Activated naive CD4-positive, alpha-beta T cell treated with anti-CD3 and anti-CD28 coated beads, Interleukin-2, amount 50 U/mL, for 72 hours (primary cell): ENCODE measurements around the gene TTLL3. TPM values are rescaled to one million over a fixed set of nuclear protein-coding genes. Genes with fewer than 3 reads are reported as not detected.
"Not testable (repeated sequence)": the region's sequence is repeated elsewhere in the genome, so short reads cannot be mapped to it uniquely, and the experiment has no call there.

Experiments used
- ATAC-seq, 2 donors: fragments of 150-1000 bp; cut with Tn5 transposase; 2 replicates each; pipeline ENCODE4 v1.10.0; 2021; ENCODE audit warnings: mild to moderate bottlenecking in 2 of 2, moderate library complexity in 2 of 2
- DNase-seq, 2 donors: peaks; one replicate each; pipeline ENCODE4 v3.0.0; 2021 to 2022; ENCODE audit warnings: low spot score in 2 of 2
- H3K27ac Mint-ChIP-seq, 2 donors: one replicate each; pipeline ENCODE4 v1.8.0; 2022; ENCODE audit warnings: mild to moderate bottlenecking in 2 of 2, mixed read lengths in 2 of 2
- H3K36me3 Mint-ChIP-seq, 2 donors: one replicate each; pipeline ENCODE4 v1.8.0; 2022; ENCODE audit warnings: mixed read lengths in 2 of 2
- H3K9me3 Mint-ChIP-seq, 2 donors: one replicate each; pipeline ENCODE4 v1.8.0; 2022; ENCODE audit warnings: mixed read lengths in 2 of 2
- total RNA-seq, 2 donors: library from RNA; stranded (reverse); gene quantifications; one replicate each; pipeline ENCODE4 v1.2.3, GENCODE V29; 2022

TTLL3 gene
- total RNA-seq, 2 donors from 2014 or later: 78.1 to 121 TPM

DNA sequence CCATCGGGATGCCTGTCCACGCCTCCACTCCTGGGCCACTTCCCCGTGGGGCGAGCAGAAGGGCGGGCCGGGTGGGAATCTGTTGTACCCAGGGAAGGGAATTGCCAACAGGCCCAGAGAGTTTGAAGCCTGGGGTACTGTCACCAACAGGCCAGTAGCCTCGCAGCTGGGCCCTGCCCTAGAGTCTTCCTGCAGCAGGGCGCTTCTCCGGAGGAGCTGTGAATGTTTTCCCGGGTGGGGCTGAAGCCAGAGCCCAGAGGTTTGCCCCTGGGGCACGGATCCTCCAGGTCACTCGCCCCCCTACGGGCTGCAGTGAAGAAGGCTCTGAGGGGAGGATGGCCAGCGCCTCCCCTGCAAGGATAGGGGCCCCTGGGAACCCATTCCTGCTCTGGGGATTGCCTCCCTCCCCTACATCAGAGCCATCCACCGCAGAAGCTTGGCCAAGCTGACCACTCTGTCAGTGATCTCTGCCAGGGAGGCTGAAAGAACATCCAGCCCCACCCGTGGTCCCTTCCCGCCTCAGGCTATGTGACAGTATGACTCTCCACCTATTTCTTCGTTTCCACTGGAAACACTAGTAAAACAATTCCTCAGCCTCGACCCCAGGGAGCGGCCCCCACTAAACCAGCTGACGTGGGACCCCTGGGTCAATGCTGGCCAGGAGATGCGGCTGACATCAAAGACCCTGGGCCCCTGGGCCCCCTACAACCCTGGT lies 53.2 kb downstream of the TTLL3 start:
- Mint-ChIP-seq H3K27ac (no peak overlapping the region), H3K36me3 (no peaks in the 10 kb centered on the region), H3K9me3 (no peaks in the 10 kb centered on the region)
- ATAC-seq (no peak), DNase-seq (no peak)

DNA sequence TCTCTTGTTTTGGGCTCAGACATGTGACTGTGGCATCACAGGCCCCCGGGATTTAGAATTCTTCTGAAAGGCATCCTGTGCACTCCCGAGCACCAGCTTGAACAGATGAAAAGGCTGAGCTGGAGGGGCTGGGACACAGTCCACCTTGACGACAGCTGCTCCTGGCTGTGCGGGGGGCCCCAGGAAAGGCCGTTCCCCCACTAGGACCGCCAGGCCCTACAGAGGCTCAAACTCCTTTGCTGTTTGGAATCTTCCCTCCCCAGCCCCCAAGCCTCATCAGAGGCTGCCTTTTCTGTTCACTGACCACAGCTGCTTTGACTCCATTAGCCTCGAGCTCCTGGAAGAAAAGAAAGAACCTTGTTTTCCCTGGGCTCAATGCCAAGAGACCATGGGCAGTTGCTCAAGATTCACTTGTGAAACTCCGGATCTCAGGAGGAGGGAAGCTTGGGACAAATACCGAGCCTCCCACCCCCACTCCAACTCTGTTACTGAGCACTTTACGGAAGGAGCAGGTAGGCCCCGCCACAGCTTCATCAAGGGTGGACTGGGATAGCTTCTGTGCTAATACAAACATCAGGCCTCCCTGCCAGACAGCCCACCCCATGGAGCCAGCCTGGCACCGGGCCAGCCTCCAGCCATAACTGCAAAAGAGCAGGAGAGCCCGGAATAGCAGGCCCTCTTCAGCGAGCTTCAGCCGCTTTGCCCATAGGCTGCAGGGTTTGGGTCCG lies 54.3 kb downstream of the TTLL3 start:
- H3K27ac Mint-ChIP-seq: no peak overlapping the region
- ATAC-seq (no peak), DNase-seq (no peak)
- no peaks in the 10 kb centered on the region for H3K9me3 Mint-ChIP-seq
- no peaks in the 10 kb centered on the region for H3K36me3 Mint-ChIP-seq

DNA sequence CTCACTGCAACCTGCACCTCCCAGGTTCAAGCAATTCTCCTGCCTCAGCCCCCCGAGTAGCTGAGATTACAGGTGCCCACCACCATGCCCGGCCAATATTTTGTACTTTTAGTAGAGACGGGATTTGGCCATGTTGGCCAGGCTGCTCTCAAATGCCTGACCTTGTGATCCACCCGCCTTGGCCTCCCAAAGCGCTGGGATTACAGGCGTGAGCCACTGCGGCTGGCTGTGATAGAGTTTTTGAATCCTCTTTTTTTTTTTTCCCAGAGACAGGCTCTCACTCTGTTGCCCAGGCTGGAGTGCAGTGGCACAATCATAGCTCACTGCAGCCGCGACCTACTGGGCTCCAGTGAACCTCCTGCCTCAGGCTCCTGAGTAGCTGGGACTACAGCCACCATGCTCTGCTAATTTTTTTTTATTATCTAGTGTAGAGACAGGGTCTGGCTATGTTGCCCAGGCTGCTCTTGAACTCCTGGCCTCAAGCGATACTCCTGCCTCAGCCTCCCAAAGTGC lies 55.1 kb downstream of the TTLL3 start:
- ATAC-seq, H3K27ac Mint-ChIP-seq, H3K36me3 Mint-ChIP-seq, H3K9me3 Mint-ChIP-seq, DNase-seq: not testable (repeated sequence)

DNA sequence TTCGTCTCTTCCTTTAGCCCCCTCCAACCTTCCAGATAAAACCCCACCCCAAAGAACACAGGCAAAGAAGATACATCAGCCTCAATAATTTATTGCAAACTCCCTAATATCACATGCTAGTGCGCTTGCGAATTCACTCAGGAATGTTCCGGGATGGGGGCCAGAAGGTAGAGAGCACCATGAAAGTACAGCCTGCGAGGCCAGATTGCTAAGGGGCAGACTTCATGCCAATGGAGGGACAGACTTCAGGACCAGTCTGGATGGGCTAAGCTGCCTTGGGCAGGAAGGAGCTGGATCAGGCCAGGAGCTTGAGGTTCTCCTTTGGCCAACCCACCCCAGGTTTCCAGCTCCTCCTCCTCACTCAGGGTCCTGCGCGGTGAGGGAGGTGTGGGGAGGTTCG lies 56.6 kb downstream of the TTLL3 start:
- DNase-seq: no peak
- Mint-ChIP-seq H3K27ac (peak overlapping the region in 1 of 2 donors; percentile 28), H3K9me3 (no peaks in the 10 kb centered on the region), H3K36me3 (no peaks in the 10 kb centered on the region)
- no peak for ATAC-seq

DNA sequence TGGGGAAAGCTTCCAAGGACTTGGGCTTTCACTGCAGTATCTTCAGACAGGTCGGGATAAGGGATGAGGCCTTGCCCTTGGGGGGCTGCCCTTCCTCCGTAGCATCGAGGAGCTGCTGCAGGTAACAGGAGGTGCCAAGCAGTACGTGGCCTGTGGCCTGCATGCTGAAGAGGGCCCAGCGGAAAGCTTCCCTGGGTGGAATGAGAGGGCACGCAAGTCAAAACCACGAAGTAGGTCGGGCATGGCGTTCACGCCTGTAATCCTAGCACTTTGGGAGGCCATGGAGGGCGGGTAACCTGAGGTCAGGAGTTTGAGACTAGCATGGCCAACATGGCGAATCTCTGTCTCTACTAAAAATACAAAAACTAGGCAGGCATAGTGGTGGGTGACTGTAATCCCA lies 57.0 kb downstream of the TTLL3 start:
- ATAC-seq (no peak), DNase-seq (no peak)
- Mint-ChIP-seq H3K36me3 (no peaks in the 10 kb centered on the region), H3K27ac (peak overlapping the region in 1 of 2 donors; percentile 28), H3K9me3 (no peaks in the 10 kb centered on the region)

DNA sequence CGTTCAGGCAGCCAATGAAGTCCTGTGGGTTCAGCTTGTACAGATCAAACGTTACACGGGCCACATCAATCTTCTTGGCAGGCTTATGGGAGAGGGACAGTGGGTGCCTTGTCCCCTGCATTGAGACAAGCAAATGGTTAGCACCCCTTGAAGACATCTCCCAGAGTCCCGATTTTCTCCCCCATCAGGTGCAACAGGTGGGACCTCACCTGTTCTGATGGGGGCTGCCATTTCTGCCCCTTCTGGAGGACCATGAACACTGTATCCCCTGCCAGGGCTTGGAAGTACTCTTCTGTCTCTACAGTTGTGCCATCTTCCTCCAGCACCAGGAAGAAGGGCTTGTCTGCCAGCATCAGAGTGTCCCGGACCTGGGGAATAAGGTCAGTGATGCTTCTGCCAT lies 59.9 kb downstream of the TTLL3 start:
- Mint-ChIP-seq H3K36me3 (no peaks in the 10 kb centered on the region), H3K27ac (no peak overlapping the region), H3K9me3 (no peaks in the 10 kb centered on the region)
- ATAC-seq (no peak), DNase-seq (no peak)

DNA sequence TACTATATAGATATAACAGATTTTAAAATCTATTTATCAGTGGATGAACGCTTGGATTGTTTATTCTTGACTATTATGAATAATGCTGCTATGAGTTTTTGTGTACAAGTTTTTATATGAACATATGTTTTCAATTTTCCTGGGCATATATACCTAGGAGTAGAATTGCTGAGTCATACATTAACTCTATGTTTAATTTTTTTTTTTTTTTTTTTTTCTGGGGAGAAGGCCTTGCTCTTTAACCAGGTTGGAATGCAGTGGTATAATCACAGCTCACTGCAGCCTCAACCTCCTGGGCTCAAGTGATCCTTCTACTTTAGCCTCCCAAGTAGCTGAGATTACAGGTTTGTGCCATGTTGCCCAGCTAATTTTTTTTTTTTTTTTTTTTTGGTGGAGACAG lies 60.9 kb downstream of the TTLL3 start:
- Mint-ChIP-seq H3K36me3 (no peaks in the 10 kb centered on the region), H3K9me3 (no peaks in the 10 kb centered on the region), H3K27ac (no peak overlapping the region)
- DNase-seq (no peak), ATAC-seq (no peak)

DNA sequence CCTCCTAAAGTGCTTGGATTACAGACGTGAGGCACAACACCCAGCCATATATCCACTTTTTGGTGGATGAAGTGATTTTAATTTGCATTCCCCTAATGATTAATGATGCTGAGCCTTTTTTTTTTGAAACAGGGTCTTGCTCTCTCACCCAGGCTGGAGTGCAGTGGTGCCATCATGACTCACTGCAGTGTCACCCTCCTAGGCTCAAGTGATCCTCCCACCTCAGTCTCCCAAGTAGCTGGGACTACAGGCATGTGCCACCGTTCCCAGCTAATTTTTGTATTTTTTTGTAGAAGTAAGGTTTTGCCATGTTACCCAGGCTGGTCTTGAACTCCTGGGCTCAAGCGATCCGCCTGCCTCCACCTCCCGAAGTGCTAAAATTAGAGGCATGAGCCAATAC lies 62.0 kb downstream of the TTLL3 start:
- not testable (repeated sequence) for ATAC-seq, H3K36me3 Mint-ChIP-seq, H3K9me3 Mint-ChIP-seq, H3K27ac Mint-ChIP-seq, DNase-seq

DNA sequence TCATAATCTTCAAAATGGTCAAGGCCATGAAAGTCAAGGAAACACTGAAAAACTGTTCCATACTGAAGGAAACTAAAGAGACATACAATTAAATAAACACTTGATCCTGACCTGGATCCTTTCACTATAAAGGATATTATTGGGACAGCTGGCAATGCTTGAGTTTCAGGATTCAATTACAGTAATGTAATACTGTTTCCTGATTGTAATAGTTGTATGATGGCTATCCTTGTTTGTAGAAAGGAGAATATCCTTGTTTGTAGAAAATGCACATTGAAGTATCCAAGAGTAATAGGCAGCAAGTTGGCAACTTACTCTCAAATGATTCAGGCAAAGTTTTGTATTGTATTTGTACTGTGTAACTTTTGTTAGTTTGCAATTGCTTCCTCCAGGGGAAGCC lies 65.4 kb downstream of the TTLL3 start:
- H3K9me3 Mint-ChIP-seq: no peaks in the 10 kb centered on the region
- H3K27ac Mint-ChIP-seq: no peak overlapping the region
- H3K36me3 Mint-ChIP-seq: no peaks in the 10 kb centered on the region
- no peak for DNase-seq
- no peak for ATAC-seq

DNA sequence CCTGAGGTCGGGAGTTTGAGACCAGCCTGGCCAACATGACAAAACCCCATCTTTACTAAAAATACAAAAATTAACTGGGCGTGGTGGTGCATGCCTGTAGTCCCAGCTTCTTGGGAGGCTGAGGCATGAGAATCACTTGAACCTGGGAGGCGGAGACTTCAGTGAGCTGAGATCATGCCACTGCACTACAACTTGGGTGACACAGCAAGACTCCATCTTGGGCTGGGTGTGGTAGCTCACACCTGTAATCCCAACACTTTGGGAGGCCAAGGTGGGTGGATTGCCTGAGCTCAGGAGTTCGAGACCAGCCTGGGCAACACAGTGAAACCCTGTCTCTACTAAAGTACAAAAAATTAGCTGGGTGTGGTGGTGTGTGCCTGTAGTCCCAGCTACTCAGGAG lies 66.2 kb downstream of the TTLL3 start:
- not testable (repeated sequence) for H3K9me3 Mint-ChIP-seq, DNase-seq, ATAC-seq, H3K27ac Mint-ChIP-seq, H3K36me3 Mint-ChIP-seq

DNA sequence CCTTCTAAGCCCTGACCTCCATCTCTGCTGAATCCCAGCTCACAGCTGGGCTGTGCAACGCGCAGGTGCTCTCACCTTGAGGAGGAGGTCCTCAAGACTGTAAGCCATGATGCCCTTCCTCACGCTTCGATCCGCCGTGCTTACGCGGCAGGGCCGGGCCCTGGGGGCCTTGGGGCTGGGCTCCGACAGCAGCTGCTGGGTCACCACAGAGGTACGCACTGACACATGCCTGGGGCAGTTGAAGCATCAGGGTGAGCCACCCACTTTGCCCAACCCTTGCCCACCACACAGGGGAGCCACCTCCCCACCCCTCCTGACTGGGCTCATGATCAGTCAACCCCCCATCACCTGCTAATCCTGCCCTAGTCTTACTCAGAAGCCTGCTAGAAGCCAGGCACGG lies 66.9 kb downstream of the TTLL3 start:
- ATAC-seq: peak in 1 of 2 donors; percentile 26
- no peaks in the 10 kb centered on the region for H3K36me3 Mint-ChIP-seq
- H3K27ac Mint-ChIP-seq: no peak overlapping the region
- no peaks in the 10 kb centered on the region for H3K9me3 Mint-ChIP-seq
- no peak for DNase-seq

DNA sequence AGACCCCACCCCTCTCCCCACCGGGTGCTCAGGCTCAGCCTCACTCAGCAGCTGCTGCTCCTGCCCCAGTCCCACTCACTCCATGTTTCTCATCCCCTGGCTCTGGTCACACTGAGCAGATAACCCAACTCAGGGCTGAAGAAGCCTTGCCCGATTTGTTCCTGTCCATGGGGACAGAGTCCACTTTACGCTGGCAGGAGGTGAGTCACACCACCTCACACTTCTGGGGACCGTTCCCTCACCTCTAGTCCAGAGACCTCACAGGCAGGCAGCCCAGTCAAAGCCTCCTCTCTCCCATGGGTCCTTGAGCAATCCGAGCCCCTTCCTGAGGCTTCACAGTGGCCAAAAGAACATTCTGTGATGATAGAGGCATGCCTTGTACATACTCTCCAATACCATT lies 68.6 kb downstream of the TTLL3 start:
- H3K27ac Mint-ChIP-seq: no peak overlapping the region
- DNase-seq: no peak
- no peaks in the 10 kb centered on the region for H3K9me3 Mint-ChIP-seq
- ATAC-seq: no peak
- H3K36me3 Mint-ChIP-seq: no peaks in the 10 kb centered on the region

DNA sequence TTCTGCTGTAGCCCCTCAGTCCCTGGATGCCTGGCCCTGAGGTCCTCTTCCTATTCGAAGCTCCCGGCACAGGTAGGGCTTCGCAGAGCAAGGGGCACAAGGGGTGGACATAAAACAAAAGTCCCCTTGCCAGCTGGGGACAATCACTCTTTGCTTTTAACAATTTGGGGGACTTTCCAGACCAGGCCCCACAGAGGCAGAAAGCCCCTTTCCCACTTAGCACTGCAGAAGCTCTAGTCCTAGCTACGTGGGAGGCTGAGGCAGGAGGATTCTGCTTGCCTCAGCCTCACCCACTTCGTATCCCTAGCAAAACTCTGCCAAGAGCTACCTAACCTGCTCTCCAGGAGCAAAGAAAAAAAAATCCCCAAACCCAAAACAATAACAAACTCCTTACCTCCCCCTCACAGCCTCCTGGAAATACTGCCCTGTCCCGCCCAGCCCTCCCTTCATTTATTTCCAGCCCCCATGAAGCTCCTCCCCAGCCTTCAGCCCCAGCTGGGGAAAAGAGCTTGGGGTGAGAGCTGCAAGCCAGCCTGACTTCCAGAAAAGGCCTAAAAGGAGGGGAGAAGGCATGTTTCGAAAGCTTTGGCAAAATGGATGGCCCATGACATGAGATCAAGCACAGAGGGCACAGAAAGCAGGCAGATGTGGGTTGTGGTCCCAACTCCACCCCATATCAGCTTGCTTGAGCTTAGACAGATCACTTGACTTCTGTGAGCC lies 69.9 kb downstream of the TTLL3 start, which contains the start of gene CIDEC:
Gene CIDEC, minus strand, starts transcription at position 424 of the 720 bp plus-strand sequence. CDS start 1,767 bp downstream, outside the sequence.
- ATAC-seq (no peak), DNase-seq (no peak)
- H3K27ac Mint-ChIP-seq: no peak within 1 kb of the TSS
- H3K36me3 Mint-ChIP-seq: no peaks in the 10 kb centered on the region
- no peaks in the 10 kb centered on the region for H3K9me3 Mint-ChIP-seq

DNA sequence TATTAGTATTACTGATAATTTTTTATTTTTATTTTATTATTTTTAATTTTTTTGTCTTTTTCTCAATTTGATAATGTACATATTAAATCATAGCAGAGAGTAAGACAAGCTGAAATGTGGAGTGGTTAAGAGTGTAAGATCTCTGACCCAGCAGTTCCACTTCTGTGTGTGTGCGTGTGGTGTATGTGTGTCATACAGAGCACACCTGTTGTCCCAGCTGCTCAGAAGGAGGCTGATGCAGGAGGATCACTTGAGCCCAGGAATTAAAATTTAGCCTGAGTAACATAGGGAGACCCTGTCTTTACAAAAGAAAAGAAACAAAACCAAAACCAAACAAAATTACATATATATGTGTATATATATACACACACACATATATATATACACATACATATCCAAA lies 71.4 kb downstream of the TTLL3 start:
- no peak overlapping the region for H3K27ac Mint-ChIP-seq
- DNase-seq: no peak

DNA sequence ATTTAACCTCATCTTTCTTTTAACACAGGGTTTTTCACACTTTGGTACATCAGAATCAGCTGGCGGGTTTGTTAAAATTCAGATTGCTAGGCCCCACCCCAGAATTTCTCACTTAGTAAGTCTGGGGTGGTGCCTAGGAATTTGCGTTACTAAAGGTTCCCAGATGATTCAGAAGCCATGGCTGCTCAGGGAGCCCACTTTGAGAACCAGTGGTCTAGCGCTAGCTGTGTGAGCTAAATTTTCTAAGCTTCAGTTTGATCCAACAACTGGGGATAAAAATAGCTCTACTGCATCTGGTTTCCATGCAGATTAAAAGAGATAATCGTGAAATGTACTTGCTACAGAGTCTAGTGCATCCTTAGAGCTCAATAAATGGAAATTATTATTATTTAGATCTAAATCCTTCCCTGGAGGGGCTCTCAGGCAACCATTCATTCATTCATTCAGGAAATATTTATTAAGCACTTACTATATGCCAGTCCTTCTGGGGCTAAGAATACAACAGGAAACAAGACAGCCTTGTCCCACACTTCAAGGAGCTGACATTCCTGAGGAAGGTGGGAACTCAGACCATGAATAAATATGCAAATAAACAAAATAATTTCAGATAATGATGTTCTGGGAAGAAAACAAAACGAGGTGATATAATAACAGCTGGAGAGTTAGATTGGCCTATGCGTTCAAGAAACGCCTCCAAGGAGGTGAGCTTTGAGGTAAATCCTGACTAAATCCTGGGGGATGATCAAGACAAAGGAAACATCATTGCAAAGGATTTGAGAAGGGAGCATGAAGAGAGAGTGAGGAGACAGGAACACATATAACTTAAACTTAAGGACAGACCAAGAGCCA lies 73.9 kb downstream of the TTLL3 start:
- ATAC-seq (no peak), DNase-seq (no peak)
- Mint-ChIP-seq H3K36me3 (no peaks in the 10 kb centered on the region), H3K27ac (no peak overlapping the region), H3K9me3 (no peaks in the 10 kb centered on the region)

More for the DNA sequence above, 71.4 kb downstream of the TTLL3 start:
- Mint-ChIP-seq H3K9me3 (no peaks in the 10 kb centered on the region), H3K36me3 (no peaks in the 10 kb centered on the region)
- no peak for ATAC-seq

DNA sequence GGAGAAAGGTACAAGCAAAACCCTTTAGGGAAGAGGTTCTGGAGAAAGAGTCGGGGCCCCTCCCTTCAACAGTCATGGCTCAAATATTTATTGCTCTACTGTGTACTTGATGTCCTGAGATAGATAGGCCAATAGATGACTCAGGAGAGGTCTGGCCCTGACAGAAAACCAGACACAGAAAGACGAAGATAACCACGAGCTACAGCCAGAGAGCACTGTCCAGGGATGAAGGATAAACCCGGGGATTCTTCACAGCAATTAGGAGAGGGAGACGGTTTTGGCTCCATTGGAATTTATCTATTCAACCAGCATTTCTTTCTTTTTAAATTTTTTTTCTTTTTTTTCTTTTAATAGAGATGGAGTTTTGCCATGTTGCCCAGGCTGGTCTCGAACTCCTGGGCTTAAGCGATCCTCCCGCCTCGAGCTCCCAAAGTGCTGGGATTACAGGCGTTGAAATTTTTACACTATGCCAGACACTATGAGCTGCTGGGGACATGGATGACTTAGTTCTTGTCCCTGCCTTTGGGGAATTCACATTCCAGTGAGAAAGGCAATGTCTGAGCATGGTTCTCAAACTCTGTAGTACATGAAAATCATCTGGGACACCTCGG lies 74.6 kb downstream of the TTLL3 start:
- DNase-seq: no peak
- no peak overlapping the region for H3K27ac Mint-ChIP-seq
- no peak for ATAC-seq
- H3K36me3 Mint-ChIP-seq: no peaks in the 10 kb centered on the region
- H3K9me3 Mint-ChIP-seq: no peaks in the 10 kb centered on the region
